H9 (cell line): ENCODE results near the gene NCAM2. TPM values are rescaled to one million over a fixed set of nuclear protein-coding genes. Genes with fewer than 3 reads are reported as not detected.

Experiments used
- DNase-seq: peaks from one replicate; pipeline ENCODE4 v3.0.0-alpha.2; 2017
- H2AFZ ChIP-seq: one replicate; pipeline ENCODE4 v1.6.1; 2013; ENCODE audit warnings: mild to moderate bottlenecking, low read length, control low read depth, moderate library complexity
- H2AK5ac ChIP-seq: 2 replicates; pipeline ENCODE4 v1.6.1; 2013; ENCODE audit warnings: low read length, control low read depth, mixed read lengths; ENCODE audit not compliant: insufficient read length
- H2BK120ac ChIP-seq: one replicate; pipeline ENCODE4 v1.6.1; 2013; ENCODE audit warnings: low read depth, mild to moderate bottlenecking, low read length, control low read depth, inconsistent platforms; ENCODE audit not compliant: poor library complexity, severe bottlenecking
- H2BK12ac ChIP-seq: 2 replicates; pipeline ENCODE4 v1.6.1; 2013; ENCODE audit warnings: low read length, control low read depth, mixed read lengths, low read depth; ENCODE audit not compliant: insufficient read length
- H2BK15ac ChIP-seq: 2 replicates; pipeline ENCODE4 v1.6.1; 2013; ENCODE audit warnings: low read depth, low read length, control low read depth
- H2BK20ac ChIP-seq: one replicate; pipeline ENCODE4 v1.6.1; 2013; ENCODE audit warnings: low read depth, mild to moderate bottlenecking, low read length, control low read depth, inconsistent platforms; ENCODE audit not compliant: poor library complexity, severe bottlenecking
- H2BK5ac ChIP-seq: 2 replicates; pipeline ENCODE4 v1.6.1; 2013; ENCODE audit warnings: low read length, control low read depth, mixed read lengths; ENCODE audit not compliant: insufficient read length
- H3K14ac ChIP-seq: 2 replicates; pipeline ENCODE4 v1.6.1; 2013; ENCODE audit warnings: low read length, control low read depth; ENCODE audit not compliant: insufficient read depth
- H3K18ac ChIP-seq: 2 replicates; pipeline ENCODE4 v1.6.1; 2013; ENCODE audit warnings: low read depth, mild to moderate bottlenecking, mixed read lengths, low read length, control low read depth; ENCODE audit not compliant: insufficient read length
- H3K23ac ChIP-seq: 2 replicates; pipeline ENCODE4 v1.6.1; 2013; ENCODE audit warnings: low read length, control low read depth, mixed read lengths, low read depth; ENCODE audit not compliant: insufficient read length
- H3K23me2 ChIP-seq: 2 replicates; pipeline ENCODE4 v1.6.1; 2013; ENCODE audit warnings: low read depth, mild to moderate bottlenecking, mixed read lengths, low read length, control low read depth; ENCODE audit not compliant: insufficient read length, poor library complexity, severe bottlenecking
- H3K27ac ChIP-seq: 2 replicates; pipeline ENCODE4 v1.5.1; 2013; ENCODE audit warnings: low read length, control low read depth, mixed read lengths, low read depth; ENCODE audit not compliant: insufficient read length
- H3K27me3 ChIP-seq: 2 replicates; pipeline ENCODE4 v1.6.1; 2013; ENCODE audit warnings: low read length, control low read depth, inconsistent platforms; ENCODE audit not compliant: insufficient read depth
- H3K4ac ChIP-seq: 2 replicates; pipeline ENCODE4 v1.6.1; 2013; ENCODE audit warnings: low read depth, mild to moderate bottlenecking, control low read depth, inconsistent platforms, low read length, moderate library complexity
- H3K4me1 ChIP-seq: 2 replicates; pipeline ENCODE4 v1.6.1; 2013; ENCODE audit warnings: low read length, control low read depth, inconsistent platforms; ENCODE audit not compliant: insufficient read depth
- H3K4me2 ChIP-seq: 2 replicates; pipeline ENCODE4 v1.6.1; 2013; ENCODE audit warnings: low read length, control low read depth, mixed read lengths; ENCODE audit not compliant: insufficient read length, insufficient read depth
- H3K56ac ChIP-seq: 2 replicates; pipeline ENCODE4 v1.6.1; 2013; ENCODE audit warnings: low read depth, mild to moderate bottlenecking, mixed read lengths, low read length, control low read depth; ENCODE audit not compliant: insufficient read length
- H3K79me1 ChIP-seq: 2 replicates; pipeline ENCODE4 v1.6.1; 2013; ENCODE audit warnings: low read depth, mild to moderate bottlenecking, moderate library complexity, low read length, control low read depth, inconsistent platforms; ENCODE audit not compliant: insufficient read depth, poor library complexity, severe bottlenecking
- H3K79me2 ChIP-seq: 2 replicates; pipeline ENCODE4 v1.6.1; 2013; ENCODE audit warnings: low read length, control low read depth, inconsistent platforms; ENCODE audit not compliant: insufficient read depth
- H3K9ac ChIP-seq: 2 replicates; pipeline ENCODE4 v1.6.1; 2013; ENCODE audit warnings: low read length, control low read depth, mixed read lengths; ENCODE audit not compliant: insufficient read length; ENCODE audit errors: extremely low read depth
- H3K9me3 ChIP-seq: one replicate; pipeline ENCODE4 v1.6.1; 2013; ENCODE audit warnings: low read depth, low read length, inconsistent platforms; ENCODE audit not compliant: control insufficient read depth
- H3T11ph ChIP-seq: one replicate; pipeline ENCODE4 v1.6.1; 2013; ENCODE audit warnings: mild to moderate bottlenecking, low read length, control low read depth, inconsistent platforms
- H4K20me1 ChIP-seq: one replicate; pipeline ENCODE4 v1.6.1; 2013; ENCODE audit not compliant: control insufficient read depth, insufficient read length, insufficient read depth
- H4K5ac ChIP-seq: 2 replicates; pipeline ENCODE4 v1.6.1; 2013; ENCODE audit warnings: low read depth, mild to moderate bottlenecking, mixed read lengths, low read length, control low read depth; ENCODE audit not compliant: insufficient read length
- H4K8ac ChIP-seq: replicated peaks from 2 replicates; pipeline ENCODE4 v1.6.1; 2013; ENCODE audit warnings: low read length, control low read depth, mixed read lengths, low read depth; ENCODE audit not compliant: insufficient read length
- H4K91ac ChIP-seq: 2 replicates; pipeline ENCODE4 v1.6.1; 2013; ENCODE audit warnings: low read depth, mild to moderate bottlenecking, moderate library complexity, mixed read lengths, low read length, control low read depth; ENCODE audit not compliant: insufficient read length
- H3K27ac Mint-ChIP-seq, 3 experiments: 2 replicates in 2 of 3; 3 replicates in 1 of 3; pipeline ENCODE4 v1.8.0; 2020 to 2021; ENCODE audit warnings: mixed read lengths in 3 of 3, mild to moderate bottlenecking in 1 of 3, moderate library complexity in 1 of 3
- H3K27me3 Mint-ChIP-seq: 2 replicates; pipeline ENCODE4 v1.8.0; 2021; ENCODE audit warnings: low read depth, mild to moderate bottlenecking, moderate library complexity, mixed read lengths
- H3K36me3 Mint-ChIP-seq, 3 experiments: 2 replicates in 2 of 3; 3 replicates in 1 of 3; pipeline ENCODE4 v1.8.0; 2020 to 2021; ENCODE audit warnings: low read depth in 3 of 3, mixed read lengths in 3 of 3; ENCODE audit not compliant: insufficient read depth in 1 of 3
- H3K4me1 Mint-ChIP-seq, 2 experiments: 2 replicates each; pipeline ENCODE4 v1.8.0; 2020; ENCODE audit warnings: mixed read lengths in 2 of 2
- H3K4me3 Mint-ChIP-seq, 2 experiments: 2 replicates in 1 of 2; 3 replicates in 1 of 2; pipeline ENCODE4 v1.8.0; 2020 to 2021; ENCODE audit warnings: mild to moderate bottlenecking in 2 of 2, mixed read lengths in 2 of 2, moderate library complexity in 1 of 2
- H3K9me3 Mint-ChIP-seq, 2 experiments: 2 replicates in 1 of 2; 3 replicates in 1 of 2; pipeline ENCODE4 v1.8.0; 2020; ENCODE audit warnings: mild to moderate bottlenecking in 2 of 2, mixed read lengths in 2 of 2, moderate library complexity in 1 of 2
- CTCF ChIP-seq: fragments of 200-600 bp; sonication (generic); conservative IDR thresholded peaks from 3 replicates; pipeline ENCODE4 v1.8.0; 2021; ENCODE audit warnings: antibody characterized with exemption, mild to moderate bottlenecking
- WGBS: extraction: QIAGEN DNeasy Blood & Tissue Kit; methylation state at CpG from one replicate; pipeline ENCODE4 v1.1.7; 2013; ENCODE audit warnings: missing lambda C conversion rate, low lambda C conversion rate, mixed read lengths; ENCODE audit not compliant: insufficient read length; ENCODE audit errors: extremely low coverage; 5-methylcytosine and 5-hydroxymethylcytosine counted together
- total RNA-seq: library from RNA; stranded (reverse); gene quantifications from 2 replicates; pipeline ENCODE4 v1.2.1, GENCODE V29; 2021

The NCAM2 gene
- total RNA-seq, 1 experiment from 2014 or later = 2.2 TPM

- Histone ChIP-seq H3K56ac (no peak overlapping the region), H2BK12ac (no peak overlapping the region), H3K4ac (no peak overlapping the region), H2BK15ac (no peak overlapping the region), H3K14ac (no peak overlapping the region), H2BK120ac (no peak overlapping the region), H2AK5ac (no peak overlapping the region), H2BK5ac (no peak overlapping the region), H3K4me2 (no peak overlapping the region), H4K91ac (no peak overlapping the region), H4K20me1 (no peaks in the 10 kb centered on the region), H4K8ac (no peak overlapping the region), H2BK20ac (no peak overlapping the region), H3K9ac (no peak overlapping the region), H3K23ac (no peak overlapping the region), H3K9me3 (no peaks in the 10 kb centered on the region), H3K79me1 (no peaks in the 10 kb centered on the region), H3K4me1 (no peaks in the 10 kb centered on the region), H3K18ac (no peak overlapping the region), H3K23me2 (no peaks in the 10 kb centered on the region), H3K27me3 (no peaks in the 10 kb centered on the region), H3K79me2 (no peaks in the 10 kb centered on the region), H2AFZ (no peak overlapping the region), H3K27ac (no peak overlapping the region), H3T11ph (no peak overlapping the region), H4K5ac (no peak overlapping the region)
- Mint-ChIP-seq H3K4me3 (no peak overlapping the region), H3K4me1 (peaks cover 4 to 13% of the 10 kb centered on the region in 2 experiments), H3K9me3 (no peaks in the 10 kb centered on the region), H3K27me3 (no peaks in the 10 kb centered on the region), H3K27ac (peak overlapping the region in 1 of 3 experiments; percentile 48; a peak in 1 of 7 replicates), H3K36me3 (no peaks in the 10 kb centered on the region)
- WGBS = no CpG with 5 or more reads among the region's 5 CpGs
- TF ChIP-seq CTCF = no peak
- no peak for DNase-seq
These were observed 30.1 kb downstream of the NCAM2 start for GRCh38 chr21:21028275-21028820.
